SHP77 treated with DMSO at 0.1 percent for 48 hours (cell line): Measurements from ENCODE around the gene GIPR.
"Not testable (repeated sequence)": the region's sequence is repeated elsewhere in the genome, so short reads cannot be mapped to it uniquely, and the experiment has no call there.

Experiments
- DNase-seq: peaks from one replicate; lab custom pipeline; 2025; lab: John Stamatoyannopoulos, UW

Gene GIPR

GRCh38 chr19:45691516-45692186 is 23.6 kb downstream of the GIPR start, which contains the start of gene SNRPD2:
Gene SNRPD2, minus strand, starts transcription at chr19:45691953. Its CDS starts 65 bp downstream, at chr19:45691888.
- peak; percentile 91 for DNase-seq

GRCh38 chr19:45692187-45693105 is 24.4 kb downstream of the GIPR start, which contains the start of gene QPCTL:
Gene QPCTL, plus strand, starts transcription at chr19:45692666. Its CDS starts 38 bp downstream, at chr19:45692704.
- DNase-seq = peak; percentile 99

- no peak for DNase-seq
Observed at GRCh38 chr19:45693106-45693788, 25.2 kb downstream of the GIPR start.

GRCh38 chr19:45701676-45702075 is 33.7 kb downstream of the GIPR start:
- no peak for DNase-seq

GRCh38 chr19:45705115-45705514 is 37.1 kb downstream of the GIPR start:
- no peak for DNase-seq

- no peak for DNase-seq
Observed at GRCh38 chr19:45705710-45706415, 37.8 kb downstream of the GIPR start.

- no peak for DNase-seq
Observed at GRCh38 chr19:45710356-45711130, 42.5 kb downstream of the GIPR start.

GRCh38 chr19:45711851-45712698 is 44.1 kb downstream of the GIPR start:
- DNase-seq = no peak

- no peak for DNase-seq
Observed at GRCh38 chr19:45712699-45713067, 44.7 kb downstream of the GIPR start.

- no peak for DNase-seq
Observed at GRCh38 chr19:45713141-45713540, 45.1 kb downstream of the GIPR start.

DNA sequence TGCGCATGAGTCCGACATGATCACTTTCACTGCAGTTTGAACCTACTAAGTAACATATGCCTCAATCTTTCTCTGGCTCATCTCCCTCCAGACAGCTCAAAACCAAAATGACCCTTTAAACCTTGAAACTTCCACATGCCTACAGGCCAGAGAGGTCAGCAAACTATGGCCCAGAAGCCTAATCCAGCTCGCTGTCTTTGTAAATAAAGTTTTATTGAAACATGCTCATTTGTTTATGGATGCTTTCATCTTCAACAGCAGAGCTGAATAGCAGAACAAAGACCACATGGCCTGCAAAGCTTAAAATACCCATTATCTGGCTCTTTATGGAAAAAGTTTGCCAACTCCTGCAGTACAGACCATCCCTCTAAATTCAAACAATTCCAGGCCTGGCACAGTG is 47.1 kb downstream of the GIPR start:
- DNase-seq = no peak

GRCh38 chr19:45716359-45717130 is 48.5 kb downstream of the GIPR start:
- no peak for DNase-seq

GRCh38 chr19:45717131-45717982 is 49.3 kb downstream of the GIPR start:
- DNase-seq = peak; percentile 94

- DNase-seq = no peak
Observed at GRCh38 chr19:45717983-45718650, 50.1 kb downstream of the GIPR start.

DNA sequence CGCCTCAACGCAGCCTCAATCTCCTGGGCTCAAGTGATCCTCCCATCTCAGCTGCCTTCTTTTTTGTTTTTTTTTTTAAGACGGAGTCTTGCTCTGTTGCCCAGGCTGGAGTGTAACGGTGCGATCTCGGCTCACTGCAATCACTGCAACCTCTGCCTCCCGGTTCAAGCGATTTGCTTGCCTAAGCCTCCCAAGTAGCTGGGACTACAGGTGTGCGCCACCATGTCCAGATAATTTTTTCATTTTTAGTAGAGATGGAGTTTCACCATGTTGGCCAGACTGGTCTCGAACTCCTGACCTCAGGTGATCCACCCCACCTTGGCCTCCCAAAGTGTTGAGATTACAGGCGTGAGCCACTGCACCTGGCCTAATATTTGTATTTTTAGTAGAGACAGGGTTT is 52.0 kb downstream of the GIPR start:
- DNase-seq = not testable (repeated sequence)

- DNase-seq = not testable (repeated sequence)
Observed at GRCh38 chr19:45728683-45729082, 60.7 kb downstream of the GIPR start.

DNA sequence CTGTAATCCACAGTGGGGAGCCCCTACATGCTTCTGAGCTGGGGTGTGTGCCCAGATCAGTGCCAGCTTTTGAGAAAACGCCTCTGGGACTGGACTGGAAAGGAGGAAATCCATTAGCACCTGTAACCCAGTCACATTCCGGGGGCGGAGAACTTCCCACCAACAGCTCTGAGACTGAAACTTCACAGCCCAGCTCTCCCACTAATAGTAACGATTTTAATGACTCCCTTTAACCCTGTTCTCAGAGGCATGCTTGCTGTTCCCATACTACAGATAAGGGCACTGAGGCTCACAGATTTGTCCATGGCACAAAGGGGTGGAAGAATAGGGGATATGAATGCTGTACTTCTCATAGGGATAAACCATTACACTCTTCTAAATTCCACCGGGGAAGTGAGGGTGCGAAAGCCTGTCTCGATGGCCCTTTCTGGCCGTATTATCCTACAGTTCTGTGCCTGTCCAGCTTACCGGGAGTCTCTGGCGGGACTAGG is 61.8 kb downstream of the GIPR start:
- DNase-seq = no peak
